GM23338 (cell line): ENCODE measurements around the gene CTDNEP1. TPM values are rescaled to one million over a fixed set of nuclear protein-coding genes. Genes with fewer than 3 reads are reported as not detected.

ENCODE experiments used
- ATAC-seq: fragments of 200-7000 bp; cut with Tn5 transposase; 3 replicates; pipeline ENCODE4 v1.9.1; 2020
- DNase-seq: peaks from one replicate; pipeline ENCODE4 v3.0.0-alpha.2; 2015; ENCODE audit warnings: low spot score
- H2AFZ ChIP-seq: fragments of 200-600 bp; sonication (generic); 2 replicates; pipeline ENCODE4 v1.8.0; 2016; ENCODE audit warnings: antibody characterized with exemption, mild to moderate bottlenecking, moderate library complexity
- H3F3A ChIP-seq: fragments of 200-600 bp; sonication (generic); replicated peaks from 2 replicates; pipeline ENCODE4 v1.8.0; 2017; ENCODE audit warnings: antibody characterized with exemption, mixed run types, low read depth
- H3K27ac ChIP-seq: fragments of 200-600 bp; sonication (generic); 2 replicates; pipeline ENCODE4 v1.6.1; 2016; ENCODE audit warnings: low read depth
- H3K27me3 ChIP-seq: fragments of 200-600 bp; sonication (generic); 2 replicates; pipeline ENCODE4 v1.8.0; 2016; ENCODE audit warnings: mild to moderate bottlenecking, mixed run types, moderate library complexity; ENCODE audit not compliant: insufficient read depth
- H3K36me3 ChIP-seq: fragments of 200-600 bp; sonication (generic); 2 replicates; pipeline ENCODE4 v1.8.0; 2016; ENCODE audit warnings: mild to moderate bottlenecking; ENCODE audit not compliant: insufficient read depth
- H3K4me1 ChIP-seq: fragments of 200-600 bp; sonication (generic); 2 replicates; pipeline ENCODE4 v1.8.0; 2016; ENCODE audit warnings: mild to moderate bottlenecking, moderate library complexity; ENCODE audit not compliant: insufficient read depth
- H3K4me2 ChIP-seq: fragments of 200-600 bp; sonication (generic); 2 replicates; pipeline ENCODE4 v1.7.1; 2017; ENCODE audit warnings: mixed run types
- H3K4me3 ChIP-seq: fragments of 200-600 bp; sonication (generic); 2 replicates; pipeline ENCODE4 v1.6.1; 2016; ENCODE audit warnings: mixed run types
- H3K79me2 ChIP-seq: fragments of 200-600 bp; sonication (generic); replicated peaks from 2 replicates; pipeline ENCODE4 v1.8.0; 2017; ENCODE audit warnings: mild to moderate bottlenecking; ENCODE audit not compliant: insufficient read depth
- H3K9me2 ChIP-seq: fragments of 200-600 bp; sonication (generic); 2 replicates; pipeline ENCODE4 v1.8.0; 2017; ENCODE audit not compliant: insufficient read depth
- H4K20me1 ChIP-seq: fragments of 200-600 bp; sonication (generic); replicated peaks from 2 replicates; pipeline ENCODE4 v1.8.0; 2017; ENCODE audit warnings: mild to moderate bottlenecking; ENCODE audit not compliant: insufficient read depth
- H3K27ac Mint-ChIP-seq: 2 replicates; pipeline ENCODE4 v1.8.0; 2020; ENCODE audit warnings: inconsistent platforms, mild to moderate bottlenecking, moderate library complexity, mixed read lengths
- H3K27me3 Mint-ChIP-seq: 3 replicates; pipeline ENCODE4 v1.8.0; 2022; ENCODE audit warnings: low read depth, mild to moderate bottlenecking, moderate library complexity, mixed read lengths, inconsistent platforms; ENCODE audit not compliant: insufficient read depth, poor library complexity
- H3K36me3 Mint-ChIP-seq: 3 replicates; pipeline ENCODE4 v1.8.0; 2021; ENCODE audit warnings: low read depth, mild to moderate bottlenecking, inconsistent platforms, moderate library complexity, mixed read lengths
- H3K4me1 Mint-ChIP-seq: 3 replicates; pipeline ENCODE4 v1.8.0; 2020; ENCODE audit warnings: mild to moderate bottlenecking, inconsistent platforms, mixed read lengths
- H3K4me3 Mint-ChIP-seq: 3 replicates; pipeline ENCODE4 v1.8.0; 2021; ENCODE audit warnings: moderate library complexity, mild to moderate bottlenecking, inconsistent platforms, mixed read lengths
- H3K9me3 Mint-ChIP-seq: 3 replicates; pipeline ENCODE4 v1.8.0; 2020; ENCODE audit warnings: moderate library complexity, mild to moderate bottlenecking, inconsistent platforms, mixed read lengths
- CREB1 ChIP-seq: fragments of 250-450 bp; sonication (Bioruptor Pico); IDR thresholded peaks from 2 replicates; pipeline ENCODE4 v1.5.0; 2020; ENCODE audit warnings: low read depth, mild to moderate bottlenecking, moderate library complexity
- EZH2 ChIP-seq: fragments of 200-600 bp; sonication (generic); IDR thresholded peaks from one replicate; pipeline ENCODE4 v1.8.0; 2017; ENCODE audit warnings: antibody characterized with exemption, mild to moderate bottlenecking, low read depth; ENCODE audit not compliant: unreplicated experiment
- JUNB ChIP-seq: IDR thresholded peaks from one replicate; pipeline ENCODE4 v1.6.1; 2016; ENCODE audit warnings: antibody characterized with exemption; ENCODE audit not compliant: unreplicated experiment
- NANOG ChIP-seq: IDR thresholded peaks from 2 replicates; pipeline ENCODE4 v1.6.1; 2016; ENCODE audit warnings: antibody characterized with exemption, borderline replicate concordance
- POLR2AphosphoS5 ChIP-seq: IDR thresholded peaks from 2 replicates; pipeline ENCODE4 v1.6.1; 2016; ENCODE audit warnings: antibody characterized with exemption, low read depth
- ZNF114 ChIP-seq: fragments of 250-450 bp; sonication (Bioruptor Pico); IDR thresholded peaks from 2 replicates; pipeline ENCODE4 v1.5.0; 2020; ENCODE audit warnings: mild to moderate bottlenecking, moderate library complexity
- ZNF331 ChIP-seq: fragments of 250-450 bp; sonication (Bioruptor Pico); IDR thresholded peaks from 2 replicates; pipeline ENCODE4 v1.5.0; 2020; ENCODE audit warnings: low read depth, mild to moderate bottlenecking, moderate library complexity
- polyA plus RNA-seq: library from polyadenylated mRNA; unstranded; fragments of >200 nt; fragmentation: Nextera tagmentation; extraction: Ambion mirVana; gene quantifications from 2 replicates; pipeline ENCODE4 v1.2.1, GENCODE V29; 2016
- total RNA-seq: library from RNA; depleted of rRNA; stranded (reverse); fragments of >200 nt; shearing (Covaris generic); gene quantifications from 2 replicates; pipeline ENCODE4 v1.2.3, GENCODE V29; 2014
- TF ChIP-seq, protein P1 (sequence below): IDR thresholded peaks from 2 replicates; pipeline ENCODE4 v1.6.1; 2016; ENCODE audit warnings: antibody characterized with exemption
- TF ChIP-seq, protein P2 (sequence below): IDR thresholded peaks from one replicate; pipeline ENCODE4 v1.6.1; 2018; ENCODE audit warnings: antibody characterized with exemption; ENCODE audit not compliant: unreplicated experiment
- TF ChIP-seq, protein P3 (sequence below): fragments of 250-450 bp; sonication (Bioruptor Pico); IDR thresholded peaks from 2 replicates; pipeline ENCODE4 v1.5.0; 2020; ENCODE audit warnings: mild to moderate bottlenecking, moderate library complexity

Gene CTDNEP1
- total and polyA plus RNA-seq, 2 experiments from 2014 or later = 48.1 to 93.4 TPM

DNA sequence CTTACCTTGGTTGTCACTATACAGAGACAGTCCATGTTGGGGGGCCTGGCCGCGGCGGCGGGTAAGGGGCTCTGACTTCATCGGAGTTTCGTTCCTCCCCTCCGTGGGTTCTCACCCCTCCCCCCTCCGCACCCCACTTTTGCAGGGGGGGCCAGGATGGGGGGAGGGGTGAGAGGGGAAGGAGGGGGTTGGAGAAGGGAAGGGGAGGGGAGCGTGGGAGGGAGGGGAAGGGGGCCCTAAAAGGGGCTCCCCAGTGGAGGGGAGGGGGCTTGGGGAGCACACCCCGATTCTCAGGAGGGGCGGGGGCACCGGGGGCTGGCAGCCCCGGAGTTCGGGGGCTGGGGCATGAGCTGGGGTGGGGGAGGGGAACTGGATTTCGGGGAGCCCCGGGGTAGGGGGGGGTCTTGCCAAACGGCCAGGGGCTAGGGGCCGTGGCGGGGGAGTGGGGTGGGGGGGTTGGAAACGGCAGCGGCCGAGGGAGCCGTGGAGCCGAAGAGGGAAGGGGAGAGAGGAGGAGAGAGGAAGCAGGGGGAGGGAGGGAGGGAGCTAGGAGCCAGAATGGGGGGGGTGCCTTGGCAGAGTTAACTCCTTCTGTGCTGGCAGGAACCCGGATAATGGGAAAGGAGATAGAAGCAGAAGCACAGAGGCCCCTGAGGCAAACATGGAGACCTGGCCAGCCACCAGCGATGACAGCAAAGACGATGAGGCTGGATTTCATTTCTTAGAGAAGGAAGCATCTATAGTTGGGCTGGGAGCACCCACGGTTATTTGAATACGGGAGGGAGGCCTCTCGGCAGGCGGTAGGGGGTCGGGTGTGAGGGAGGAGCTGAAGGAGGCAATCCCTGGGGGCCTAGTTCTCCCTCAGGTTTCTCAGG is 34.2 kb downstream of the CTDNEP1 start:
- TF ChIP-seq POLR2AphosphoS5 = no peak
- no peak for TF ChIP-seq EZH2
- no peak for TF ChIP-seq JUNB
- no peak for TF ChIP-seq ZNF331 (CRISPR knock-in tag)
- TF ChIP-seq, protein P1, sequence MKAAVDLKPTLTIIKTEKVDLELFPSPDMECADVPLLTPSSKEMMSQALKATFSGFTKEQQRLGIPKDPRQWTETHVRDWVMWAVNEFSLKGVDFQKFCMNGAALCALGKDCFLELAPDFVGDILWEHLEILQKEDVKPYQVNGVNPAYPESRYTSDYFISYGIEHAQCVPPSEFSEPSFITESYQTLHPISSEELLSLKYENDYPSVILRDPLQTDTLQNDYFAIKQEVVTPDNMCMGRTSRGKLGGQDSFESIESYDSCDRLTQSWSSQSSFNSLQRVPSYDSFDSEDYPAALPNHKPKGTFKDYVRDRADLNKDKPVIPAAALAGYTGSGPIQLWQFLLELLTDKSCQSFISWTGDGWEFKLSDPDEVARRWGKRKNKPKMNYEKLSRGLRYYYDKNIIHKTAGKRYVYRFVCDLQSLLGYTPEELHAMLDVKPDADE = no peak
- TF ChIP-seq, protein P2, sequence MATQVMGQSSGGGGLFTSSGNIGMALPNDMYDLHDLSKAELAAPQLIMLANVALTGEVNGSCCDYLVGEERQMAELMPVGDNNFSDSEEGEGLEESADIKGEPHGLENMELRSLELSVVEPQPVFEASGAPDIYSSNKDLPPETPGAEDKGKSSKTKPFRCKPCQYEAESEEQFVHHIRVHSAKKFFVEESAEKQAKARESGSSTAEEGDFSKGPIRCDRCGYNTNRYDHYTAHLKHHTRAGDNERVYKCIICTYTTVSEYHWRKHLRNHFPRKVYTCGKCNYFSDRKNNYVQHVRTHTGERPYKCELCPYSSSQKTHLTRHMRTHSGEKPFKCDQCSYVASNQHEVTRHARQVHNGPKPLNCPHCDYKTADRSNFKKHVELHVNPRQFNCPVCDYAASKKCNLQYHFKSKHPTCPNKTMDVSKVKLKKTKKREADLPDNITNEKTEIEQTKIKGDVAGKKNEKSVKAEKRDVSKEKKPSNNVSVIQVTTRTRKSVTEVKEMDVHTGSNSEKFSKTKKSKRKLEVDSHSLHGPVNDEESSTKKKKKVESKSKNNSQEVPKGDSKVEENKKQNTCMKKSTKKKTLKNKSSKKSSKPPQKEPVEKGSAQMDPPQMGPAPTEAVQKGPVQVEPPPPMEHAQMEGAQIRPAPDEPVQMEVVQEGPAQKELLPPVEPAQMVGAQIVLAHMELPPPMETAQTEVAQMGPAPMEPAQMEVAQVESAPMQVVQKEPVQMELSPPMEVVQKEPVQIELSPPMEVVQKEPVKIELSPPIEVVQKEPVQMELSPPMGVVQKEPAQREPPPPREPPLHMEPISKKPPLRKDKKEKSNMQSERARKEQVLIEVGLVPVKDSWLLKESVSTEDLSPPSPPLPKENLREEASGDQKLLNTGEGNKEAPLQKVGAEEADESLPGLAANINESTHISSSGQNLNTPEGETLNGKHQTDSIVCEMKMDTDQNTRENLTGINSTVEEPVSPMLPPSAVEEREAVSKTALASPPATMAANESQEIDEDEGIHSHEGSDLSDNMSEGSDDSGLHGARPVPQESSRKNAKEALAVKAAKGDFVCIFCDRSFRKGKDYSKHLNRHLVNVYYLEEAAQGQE = no peak
- no peak for TF ChIP-seq ZNF114
- no peak for TF ChIP-seq NANOG
- TF ChIP-seq, protein P3, sequence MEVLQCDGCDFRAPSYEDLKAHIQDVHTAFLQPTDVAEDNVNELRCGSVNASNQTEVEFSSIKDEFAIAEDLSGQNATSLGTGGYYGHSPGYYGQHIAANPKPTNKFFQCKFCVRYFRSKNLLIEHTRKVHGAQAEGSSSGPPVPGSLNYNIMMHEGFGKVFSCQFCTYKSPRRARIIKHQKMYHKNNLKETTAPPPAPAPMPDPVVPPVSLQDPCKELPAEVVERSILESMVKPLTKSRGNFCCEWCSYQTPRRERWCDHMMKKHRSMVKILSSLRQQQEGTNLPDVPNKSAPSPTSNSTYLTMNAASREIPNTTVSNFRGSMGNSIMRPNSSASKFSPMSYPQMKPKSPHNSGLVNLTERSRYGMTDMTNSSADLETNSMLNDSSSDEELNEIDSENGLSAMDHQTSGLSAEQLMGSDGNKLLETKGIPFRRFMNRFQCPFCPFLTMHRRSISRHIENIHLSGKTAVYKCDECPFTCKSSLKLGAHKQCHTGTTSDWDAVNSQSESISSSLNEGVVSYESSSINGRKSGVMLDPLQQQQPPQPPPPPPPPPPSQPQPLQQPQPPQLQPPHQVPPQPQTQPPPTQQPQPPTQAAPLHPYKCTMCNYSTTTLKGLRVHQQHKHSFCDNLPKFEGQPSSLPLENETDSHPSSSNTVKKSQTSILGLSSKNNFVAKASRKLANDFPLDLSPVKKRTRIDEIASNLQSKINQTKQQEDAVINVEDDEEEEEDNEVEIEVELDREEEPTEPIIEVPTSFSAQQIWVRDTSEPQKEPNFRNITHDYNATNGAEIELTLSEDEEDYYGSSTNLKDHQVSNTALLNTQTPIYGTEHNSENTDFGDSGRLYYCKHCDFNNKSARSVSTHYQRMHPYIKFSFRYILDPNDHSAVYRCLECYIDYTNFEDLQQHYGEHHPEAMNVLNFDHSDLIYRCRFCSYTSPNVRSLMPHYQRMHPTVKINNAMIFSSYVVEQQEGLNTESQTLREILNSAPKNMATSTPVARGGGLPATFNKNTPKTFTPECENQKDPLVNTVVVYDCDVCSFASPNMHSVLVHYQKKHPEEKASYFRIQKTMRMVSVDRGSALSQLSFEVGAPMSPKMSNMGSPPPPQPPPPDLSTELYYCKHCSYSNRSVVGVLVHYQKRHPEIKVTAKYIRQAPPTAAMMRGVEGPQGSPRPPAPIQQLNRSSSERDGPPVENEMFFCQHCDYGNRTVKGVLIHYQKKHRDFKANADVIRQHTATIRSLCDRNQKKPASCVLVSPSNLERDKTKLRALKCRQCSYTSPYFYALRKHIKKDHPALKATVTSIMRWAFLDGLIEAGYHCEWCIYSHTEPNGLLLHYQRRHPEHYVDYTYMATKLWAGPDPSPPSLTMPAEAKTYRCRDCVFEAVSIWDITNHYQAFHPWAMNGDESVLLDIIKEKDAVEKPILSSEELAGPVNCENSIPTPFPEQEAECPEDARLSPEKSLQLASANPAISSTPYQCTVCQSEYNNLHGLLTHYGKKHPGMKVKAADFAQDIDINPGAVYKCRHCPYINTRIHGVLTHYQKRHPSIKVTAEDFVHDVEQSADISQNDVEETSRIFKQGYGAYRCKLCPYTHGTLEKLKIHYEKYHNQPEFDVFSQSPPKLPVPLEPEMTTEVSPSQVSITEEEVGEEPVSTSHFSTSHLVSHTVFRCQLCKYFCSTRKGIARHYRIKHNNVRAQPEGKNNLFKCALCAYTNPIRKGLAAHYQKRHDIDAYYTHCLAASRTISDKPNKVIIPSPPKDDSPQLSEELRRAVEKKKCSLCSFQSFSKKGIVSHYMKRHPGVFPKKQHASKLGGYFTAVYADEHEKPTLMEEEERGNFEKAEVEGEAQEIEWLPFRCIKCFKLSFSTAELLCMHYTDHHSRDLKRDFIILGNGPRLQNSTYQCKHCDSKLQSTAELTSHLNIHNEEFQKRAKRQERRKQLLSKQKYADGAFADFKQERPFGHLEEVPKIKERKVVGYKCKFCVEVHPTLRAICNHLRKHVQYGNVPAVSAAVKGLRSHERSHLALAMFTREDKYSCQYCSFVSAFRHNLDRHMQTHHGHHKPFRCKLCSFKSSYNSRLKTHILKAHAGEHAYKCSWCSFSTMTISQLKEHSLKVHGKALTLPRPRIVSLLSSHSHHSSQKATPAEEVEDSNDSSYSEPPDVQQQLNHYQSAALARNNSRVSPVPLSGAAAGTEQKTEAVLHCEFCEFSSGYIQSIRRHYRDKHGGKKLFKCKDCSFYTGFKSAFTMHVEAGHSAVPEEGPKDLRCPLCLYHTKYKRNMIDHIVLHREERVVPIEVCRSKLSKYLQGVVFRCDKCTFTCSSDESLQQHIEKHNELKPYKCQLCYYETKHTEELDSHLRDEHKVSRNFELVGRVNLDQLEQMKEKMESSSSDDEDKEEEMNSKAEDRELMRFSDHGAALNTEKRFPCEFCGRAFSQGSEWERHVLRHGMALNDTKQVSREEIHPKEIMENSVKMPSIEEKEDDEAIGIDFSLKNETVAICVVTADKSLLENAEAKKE (CRISPR knock-in tag) = no peak
- no peak for TF ChIP-seq CREB1 (CRISPR knock-in tag)
- Histone ChIP-seq H2AFZ (peak overlapping the region; percentile 96), H3K4me2 (peak overlapping the region; percentile 95), H3K9me2 (no peaks in the 10 kb centered on the region), H4K20me1 (peaks cover 7% of the 10 kb centered on the region; the same call in 1 of the 2 replicates), H3K36me3 (no peaks in the 10 kb centered on the region), H3K4me3 (peak overlapping the region; percentile 73), H3K27ac (no peak overlapping the region), H3K79me2 (peaks cover 23% of the 10 kb centered on the region), H3F3A (peaks cover 14% of the 10 kb centered on the region), H3K4me1 (peaks cover 47% of the 10 kb centered on the region), H3K27me3 (no peaks in the 10 kb centered on the region)
- ATAC-seq (no peak), DNase-seq (peak; percentile 89)
- Mint-ChIP-seq H3K27ac (peak overlapping the region; percentile 85), H3K4me1 (peaks cover 57% of the 10 kb centered on the region), H3K27me3 (peaks cover 51% of the 10 kb centered on the region), H3K9me3 (no peaks in the 10 kb centered on the region; the same call in 1 of the 3 replicates), H3K4me3 (peak overlapping the region; percentile 91), H3K36me3 (peaks cover 23% of the 10 kb centered on the region)
